Neutrophil (primary cell): ENCODE results near the gene MDC1.
A peak's percentile ranks its signal among the peaks of the same experiment; 100 is the strongest.

Experiments used
- H3K27ac ChIP-seq: fragments of 200-600 bp; sonication (generic); 2 replicates; pipeline ENCODE4 v1.5.1; 2016; ENCODE audit warnings: mild to moderate bottlenecking, moderate library complexity
- H3K27me3 ChIP-seq: fragments of 200-600 bp; sonication (generic); 2 replicates; pipeline ENCODE4 v1.6.0; 2016; ENCODE audit warnings: mild to moderate bottlenecking
- H3K36me3 ChIP-seq: fragments of 200-600 bp; sonication (generic); 2 replicates; pipeline ENCODE4 v1.5.1; 2017
- H3K4me1 ChIP-seq, 2 experiments: fragments of 200-600 bp in 1 of 2; sonication (generic) in 1 of 2; 1 replicate in 1 of 2; 2 replicates in 1 of 2; pipeline versions ENCODE4 v1.5.1 to v1.6.1; 2013 to 2016; ENCODE audit warnings: low read depth in 1 of 2, low read length in 1 of 2, mild to moderate bottlenecking in 1 of 2, moderate library complexity in 1 of 2; ENCODE audit not compliant: control insufficient read depth in 1 of 2, insufficient read depth in 1 of 2
- H3K4me3 ChIP-seq, 2 experiments: fragments of 200-600 bp in 1 of 2; sonication (generic) in 1 of 2; 1 replicate in 1 of 2; 2 replicates in 1 of 2; pipeline ENCODE4 v1.5.1; 2013 to 2016; ENCODE audit warnings: low read depth in 1 of 2, low read length in 1 of 2, mild to moderate bottlenecking in 1 of 2, moderate library complexity in 1 of 2
- H3K9me3 ChIP-seq: fragments of 200-600 bp; sonication (generic); 2 replicates; pipeline ENCODE4 v1.5.1; 2016
- TF ChIP-seq, protein P1 (sequence below): fragments of 200-600 bp; sonication (generic); IDR thresholded peaks from 2 replicates; pipeline ENCODE4 v1.5.1; 2016; ENCODE audit warnings: antibody characterized with exemption

MDC1 gene

DNA sequence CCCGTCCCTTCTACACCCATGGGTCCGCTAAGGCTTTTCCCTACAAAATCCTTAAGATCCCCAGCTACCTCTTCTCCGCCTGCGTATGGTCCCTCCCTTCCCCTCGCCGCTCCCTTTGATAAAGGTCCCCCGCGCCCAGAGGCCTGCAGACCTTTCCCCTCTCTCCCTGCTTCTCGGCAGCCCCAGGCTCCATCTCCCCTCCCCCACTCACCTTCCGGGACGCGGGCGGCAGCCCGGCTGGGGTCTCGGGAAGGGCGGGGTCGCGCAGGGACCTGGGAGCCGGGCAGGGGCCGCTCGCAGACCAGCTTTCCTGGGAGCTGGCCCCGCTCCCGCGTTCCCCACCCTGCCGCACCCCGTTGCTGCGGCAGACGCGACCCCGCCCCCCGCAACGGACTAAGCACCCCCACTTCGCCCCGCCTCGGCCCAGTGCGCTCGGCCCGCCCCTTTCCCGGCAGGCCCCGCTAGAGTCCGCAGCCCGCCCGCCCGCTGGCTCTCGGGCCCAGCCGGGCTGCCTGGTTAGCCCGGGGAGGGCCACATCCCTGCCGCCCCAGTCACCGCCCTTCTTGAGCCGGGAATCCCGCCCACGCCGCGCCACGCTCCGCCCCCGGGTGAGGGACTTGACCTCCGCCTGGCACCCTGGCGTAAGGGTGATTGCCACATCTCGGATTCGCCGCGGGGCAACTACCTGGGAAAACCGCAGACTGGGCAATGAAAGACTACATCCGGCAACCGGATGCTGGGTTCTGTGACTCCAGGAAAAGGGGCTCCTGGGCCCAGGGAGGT, 25.4 kb upstream of the MDC1 start, which contains the start of gene FLOT1:
Gene FLOT1, minus strand, starts transcription at position 372 of the 783 bp plus-strand sequence. CDS start 498 bp downstream, outside the sequence.
- Histone ChIP-seq H3K27ac (peak within 1 kb of the TSS; percentile 92), H3K36me3 (peaks cover 37% of the 10 kb centered on the region), H3K9me3 (no peaks in the 10 kb centered on the region), H3K27me3 (no peaks in the 10 kb centered on the region), H3K4me3 (peak within 1 kb of the TSS; percentile 89 to 99), H3K4me1 (peaks cover 46 to 48% of the 10 kb centered on the region in 2 experiments)
- TF ChIP-seq, protein P1, sequence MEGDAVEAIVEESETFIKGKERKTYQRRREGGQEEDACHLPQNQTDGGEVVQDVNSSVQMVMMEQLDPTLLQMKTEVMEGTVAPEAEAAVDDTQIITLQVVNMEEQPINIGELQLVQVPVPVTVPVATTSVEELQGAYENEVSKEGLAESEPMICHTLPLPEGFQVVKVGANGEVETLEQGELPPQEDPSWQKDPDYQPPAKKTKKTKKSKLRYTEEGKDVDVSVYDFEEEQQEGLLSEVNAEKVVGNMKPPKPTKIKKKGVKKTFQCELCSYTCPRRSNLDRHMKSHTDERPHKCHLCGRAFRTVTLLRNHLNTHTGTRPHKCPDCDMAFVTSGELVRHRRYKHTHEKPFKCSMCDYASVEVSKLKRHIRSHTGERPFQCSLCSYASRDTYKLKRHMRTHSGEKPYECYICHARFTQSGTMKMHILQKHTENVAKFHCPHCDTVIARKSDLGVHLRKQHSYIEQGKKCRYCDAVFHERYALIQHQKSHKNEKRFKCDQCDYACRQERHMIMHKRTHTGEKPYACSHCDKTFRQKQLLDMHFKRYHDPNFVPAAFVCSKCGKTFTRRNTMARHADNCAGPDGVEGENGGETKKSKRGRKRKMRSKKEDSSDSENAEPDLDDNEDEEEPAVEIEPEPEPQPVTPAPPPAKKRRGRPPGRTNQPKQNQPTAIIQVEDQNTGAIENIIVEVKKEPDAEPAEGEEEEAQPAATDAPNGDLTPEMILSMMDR: peak; percentile 55

DNA sequence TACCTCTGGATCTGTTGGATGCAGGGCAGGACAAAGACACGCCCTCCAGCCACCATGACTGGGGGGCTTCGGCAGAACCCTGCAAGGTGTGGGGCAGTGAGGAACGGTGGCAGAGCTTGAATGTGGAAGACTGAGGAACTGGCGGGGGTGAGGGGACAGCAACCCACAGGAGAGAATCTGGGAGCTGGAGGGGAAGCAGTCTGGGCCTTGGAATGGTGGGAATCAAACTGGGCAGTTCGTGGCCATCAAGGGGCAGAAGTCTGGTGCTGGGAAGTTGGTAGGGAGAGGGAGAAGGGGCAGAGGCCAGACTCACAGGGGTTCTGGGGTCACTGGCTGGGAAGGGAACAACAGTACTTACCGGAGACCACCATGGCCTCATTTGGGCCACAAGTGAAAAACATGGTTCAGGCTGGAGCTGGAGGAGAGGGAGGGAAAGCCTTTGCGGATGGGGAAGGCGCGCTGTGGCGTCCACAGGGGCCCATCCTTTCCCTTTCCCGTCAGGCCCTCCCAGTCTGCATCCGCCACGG, 24.8 kb upstream of the MDC1 start:
- peaks cover 43% of the 10 kb centered on the region for H3K36me3 ChIP-seq
- no peaks in the 10 kb centered on the region for H3K27me3 ChIP-seq
- H3K27ac ChIP-seq: peak overlapping the region; percentile 92
- peaks cover 53% of the 10 kb centered on the region in 2 experiments for H3K4me1 ChIP-seq
- H3K4me3 ChIP-seq: peak overlapping the region; percentile 89 to 99
- no peaks in the 10 kb centered on the region for H3K9me3 ChIP-seq
- TF ChIP-seq, protein P1: no peak

DNA sequence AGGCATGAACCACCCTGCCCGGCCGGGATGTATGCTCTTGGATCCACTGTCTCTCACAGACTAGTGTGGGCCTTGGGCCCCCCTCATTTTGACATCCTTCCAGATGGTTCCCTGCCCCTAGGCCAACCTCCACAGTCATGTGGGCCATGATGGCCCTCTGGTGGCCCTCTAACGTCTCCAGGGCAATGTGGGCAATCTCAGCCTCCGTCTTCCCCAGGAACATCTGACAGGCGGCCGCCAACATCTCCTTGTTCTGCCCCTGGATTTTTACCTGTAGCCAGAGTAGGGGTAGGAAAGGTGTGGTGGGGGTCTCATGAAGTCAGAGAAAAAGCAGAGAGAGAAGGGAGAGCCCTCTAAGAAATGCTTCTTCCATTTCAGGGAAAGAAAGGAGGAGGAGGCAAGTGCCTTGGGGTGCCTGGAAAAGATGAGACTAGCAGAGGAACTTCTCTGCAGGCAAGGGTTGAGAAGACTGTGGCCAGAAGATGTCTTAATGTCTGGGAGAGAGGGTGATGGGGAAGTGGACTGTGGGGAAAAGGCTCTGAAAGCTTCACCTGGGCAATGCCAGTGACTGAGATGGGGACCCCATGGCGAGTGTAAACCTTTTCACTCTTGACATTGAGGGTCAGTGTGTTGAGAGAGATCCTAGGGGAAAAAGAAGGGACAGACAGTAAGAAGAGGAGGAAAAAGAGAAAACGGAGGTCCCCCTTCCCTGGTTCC, 24.1 kb upstream of the MDC1 start:
- H3K9me3 ChIP-seq: no peaks in the 10 kb centered on the region
- TF ChIP-seq, protein P1: no peak
- peak overlapping the region; percentile 89 to 99 for H3K4me3 ChIP-seq
- H3K4me1 ChIP-seq: peaks cover 53% of the 10 kb centered on the region in 2 experiments
- peaks cover 50% of the 10 kb centered on the region for H3K36me3 ChIP-seq
- peak overlapping the region; percentile 92 for H3K27ac ChIP-seq
- no peaks in the 10 kb centered on the region for H3K27me3 ChIP-seq

DNA sequence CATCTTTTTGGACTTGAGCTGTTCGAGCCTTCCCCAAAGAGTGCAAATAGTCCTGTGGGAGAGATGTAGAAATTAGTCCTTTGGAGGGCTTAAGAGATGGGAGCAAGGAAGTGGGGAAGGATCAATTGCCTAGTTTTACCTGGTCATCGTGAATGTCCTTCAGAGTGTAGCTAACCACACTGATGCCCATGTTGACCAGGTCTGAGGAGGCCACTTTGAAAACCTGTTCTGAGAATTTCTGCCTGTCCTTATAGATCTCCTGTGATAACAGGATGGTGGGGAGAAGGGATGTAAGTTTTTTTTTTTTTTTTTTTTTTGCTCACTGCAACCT, 23.4 kb upstream of the MDC1 start:
- Histone ChIP-seq H3K4me3 (peak overlapping the region; percentile 89 to 99), H3K27me3 (no peaks in the 10 kb centered on the region), H3K4me1 (peaks cover 51 to 53% of the 10 kb centered on the region in 2 experiments), H3K9me3 (no peaks in the 10 kb centered on the region), H3K27ac (peak overlapping the region; percentile 18), H3K36me3 (peaks cover 57% of the 10 kb centered on the region)
- TF ChIP-seq, protein P1: no peak

DNA sequence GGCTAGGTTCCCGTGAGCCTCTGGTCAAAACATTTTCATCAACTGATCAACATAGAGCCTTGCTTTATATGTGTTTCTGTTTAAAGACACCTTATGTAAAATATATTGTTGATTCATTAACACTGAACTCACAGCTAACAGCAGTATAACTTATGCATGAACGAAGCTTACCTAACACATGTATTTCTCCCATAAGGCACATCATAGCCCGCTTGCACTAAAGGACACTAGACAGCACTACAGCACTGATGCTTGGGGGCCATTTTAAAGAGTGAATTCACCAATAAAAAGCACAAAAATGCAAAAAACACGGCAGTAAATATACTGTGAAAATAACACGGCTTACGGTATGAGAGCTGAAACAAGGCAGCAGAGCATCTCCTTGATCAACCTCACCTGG, 21.5 kb upstream of the MDC1 start:
- no peak overlapping the region for H3K4me3 ChIP-seq
- H3K36me3 ChIP-seq: peaks cover 75% of the 10 kb centered on the region
- H3K4me1 ChIP-seq: peaks cover 35 to 43% of the 10 kb centered on the region in 2 experiments

More for the DNA sequence above, 21.5 kb upstream of the MDC1 start:
- TF ChIP-seq, protein P1: no peak
- peak overlapping the region; percentile 54 for H3K27ac ChIP-seq
- no peaks in the 10 kb centered on the region for H3K9me3 ChIP-seq
- no peaks in the 10 kb centered on the region for H3K27me3 ChIP-seq
